HCT116 (cell line): ENCODE measurements around the gene PFKFB3. TPM values are rescaled to one million over a fixed set of nuclear protein-coding genes. Genes with fewer than 3 reads are reported as not detected.

ENCODE experiments used
- ATAC-seq: fragments of 200-7000 bp; cut with Tn5 transposase; 2 replicates; pipeline ENCODE4 v1.9.1; 2020; ENCODE audit warnings: mild to moderate bottlenecking, moderate library complexity
- BruUV-seq: library from RNA; stranded (reverse); fragments of 400-500 nt; replicated peaks from 2 replicates; lab custom pipeline; 2021; lab: Mats Ljungman, UMichigan
- CTCF ChIA-PET: fragments of 300-600 bp; sonication (Branson Sonifier 250); formaldehyde crosslinking; loops from one replicate; lab custom pipeline; 2021; ENCODE audit warnings: antibody characterized with exemption; lab: Charles Lee
- POLR2A ChIA-PET: fragments of 300-600, 350-600 bp; sonication (Branson Sonifier 250); formaldehyde crosslinking; loops from one replicate; lab custom pipeline; 2021; ENCODE audit warnings: antibody characterized with exemption; lab: Charles Lee
- RAD21 ChIA-PET, 2 experiments: fragments of 300-600 bp; sonication (Branson Sonifier 250); formaldehyde crosslinking; loops; one replicate each; lab custom pipeline; 2023; ENCODE audit warnings: low total read pairs in 2 of 2; ENCODE audit not compliant: uncharacterized antibody in 2 of 2, unreplicated experiment in 2 of 2, low non-redundant PET in 1 of 2; lab: Charles Lee
- DNase-seq: peaks from one replicate; pipeline ENCODE4 v3.0.0-alpha.2; 2010; ENCODE audit warnings: low read depth, low spot score
- H2AFZ ChIP-seq: fragments of 200-600 bp; shearing (Covaris generic), sonication (generic); 2 replicates; pipeline ENCODE4 v1.6.1; 2017; ENCODE audit warnings: low read depth, mixed run types, mixed read lengths, antibody characterized with exemption, low read length; ENCODE audit not compliant: poor library complexity, severe bottlenecking
- H3K27ac ChIP-seq: 2 replicates; pipeline ENCODE4 v1.5.1; 2012; ENCODE audit warnings: low read depth, low read length
- H3K27me3 ChIP-seq: fragments of 200-600 bp; sonication (generic); 2 replicates; pipeline ENCODE4 v1.6.1; 2016; ENCODE audit warnings: mixed run types, low read length, mixed read lengths; ENCODE audit not compliant: insufficient read depth
- H3K36me3 ChIP-seq, 2 experiments: fragments of 200-500 bp in 1 of 2; fragments of 200-600 bp in 1 of 2; sonication (Bioruptor generic) in 1 of 2; sonication (generic) in 1 of 2; 2 replicates each; pipeline versions ENCODE4 v1.5.1 to v1.6.1; 2014 to 2016; ENCODE audit warnings: low read length in 2 of 2, inconsistent platforms in 1 of 2, mixed read lengths in 1 of 2, mixed run types in 1 of 2; ENCODE audit not compliant: insufficient read depth in 2 of 2, control insufficient read depth in 1 of 2
- H3K4me1 ChIP-seq, 2 experiments: fragments of 200-600 bp in 1 of 2; sonication (generic) in 1 of 2; 2 replicates each; pipeline versions ENCODE4 v1.5.1 to v1.6.1; 2012 to 2017; ENCODE audit warnings: low read length in 2 of 2, inconsistent platforms in 1 of 2, mild to moderate bottlenecking in 1 of 2, mixed read lengths in 1 of 2, mixed run types in 1 of 2, moderate library complexity in 1 of 2; ENCODE audit not compliant: insufficient read depth in 2 of 2, control insufficient read depth in 1 of 2
- H3K4me2 ChIP-seq: fragments of 200-600 bp; sonication (generic); 2 replicates; pipeline ENCODE4 v1.6.1; 2017; ENCODE audit warnings: mixed run types, low read length, mixed read lengths
- H3K4me3 ChIP-seq, 2 experiments: fragments of 200-600 bp in 1 of 2; sonication (generic) in 1 of 2; replicated peaks in 1 of 2; 2 replicates each; pipeline ENCODE4 v1.5.1; 2011 to 2016; ENCODE audit warnings: low read length in 2 of 2, control low read depth in 1 of 2, low read depth in 1 of 2, mild to moderate bottlenecking in 1 of 2, mixed read lengths in 1 of 2, mixed run types in 1 of 2
- H3K79me2 ChIP-seq: fragments of 200-600 bp; sonication (generic); 2 replicates; pipeline ENCODE4 v1.6.1; 2017; ENCODE audit warnings: mild to moderate bottlenecking, mixed run types, low read length, moderate library complexity, mixed read lengths; ENCODE audit not compliant: insufficient read depth
- H3K9ac ChIP-seq: fragments of 200-600 bp; sonication (generic); 2 replicates; pipeline ENCODE4 v1.6.1; 2016; ENCODE audit warnings: low read length, mixed read lengths
- H3K9me2 ChIP-seq: fragments of 200-600 bp; sonication (generic), shearing (Covaris generic); 2 replicates; pipeline ENCODE4 v1.6.1; 2017; ENCODE audit warnings: mixed run types, mild to moderate bottlenecking, moderate library complexity; ENCODE audit not compliant: insufficient read depth
- H3K9me3 ChIP-seq, 2 experiments: fragments of 200-500 bp in 1 of 2; fragments of 200-600 bp in 1 of 2; sonication (Bioruptor generic) in 1 of 2; sonication (generic) in 1 of 2; 2 replicates each; pipeline ENCODE4 v1.6.1; 2014 to 2017; ENCODE audit warnings: low read length in 2 of 2, mixed read lengths in 2 of 2, inconsistent platforms in 1 of 2, low read depth in 1 of 2, mild to moderate bottlenecking in 1 of 2, mixed run types in 1 of 2, moderate library complexity in 1 of 2; ENCODE audit not compliant: control insufficient read depth in 1 of 2, insufficient read depth in 1 of 2
- H4K20me1 ChIP-seq: fragments of 200-600 bp; sonication (generic), shearing (Covaris generic); 2 replicates; pipeline ENCODE4 v1.6.1; 2017; ENCODE audit warnings: mixed run types, mild to moderate bottlenecking, moderate library complexity; ENCODE audit not compliant: insufficient read depth
- CBX3 ChIP-seq: IDR thresholded peaks from 2 replicates; pipeline ENCODE4 v1.6.1; 2012; ENCODE audit warnings: low read depth
- CEBPB ChIP-seq: IDR thresholded peaks from 2 replicates; pipeline ENCODE4 v1.6.1; 2012; ENCODE audit warnings: low read depth
- EZH2 ChIP-seq: fragments of 200-600 bp; sonication (generic); IDR thresholded peaks from 2 replicates; pipeline ENCODE4 v1.6.1; 2017; ENCODE audit warnings: antibody characterized with exemption, mixed run types
- EZH2phosphoT487 ChIP-seq: fragments of 200-600 bp; IDR thresholded peaks from 2 replicates; pipeline ENCODE4 v1.6.1; 2018; ENCODE audit warnings: antibody characterized with exemption, borderline replicate concordance
- FOSL1 ChIP-seq: IDR thresholded peaks from 2 replicates; pipeline ENCODE4 v1.6.1; 2012; ENCODE audit warnings: low read depth
- JUND ChIP-seq: IDR thresholded peaks from 2 replicates; pipeline ENCODE4 v1.6.1; 2012
- POLR2AphosphoS5 ChIP-seq: IDR thresholded peaks from 2 replicates; pipeline ENCODE4 v1.6.1; 2011; ENCODE audit warnings: mild to moderate bottlenecking, low read depth, low read length, moderate library complexity
- SP1 ChIP-seq: IDR thresholded peaks from 2 replicates; pipeline ENCODE4 v1.6.1; 2012; ENCODE audit warnings: low read depth
- SRF ChIP-seq: IDR thresholded peaks from 2 replicates; pipeline ENCODE4 v1.6.1; 2012; ENCODE audit warnings: low read depth
- TCF7L2 ChIP-seq: IDR thresholded peaks from 2 replicates; pipeline ENCODE4 v1.7.0; 2011; ENCODE audit warnings: borderline replicate concordance, inconsistent platforms; ENCODE audit not compliant: insufficient read depth, insufficient read length; ENCODE audit errors: extremely low read depth
- ZFX ChIP-seq: fragments of 450-650 bp; IDR thresholded peaks from 2 replicates; pipeline ENCODE4 v1.6.1; 2017
- ZNF274 ChIP-seq: fragments of 200-500 bp; sonication (Bioruptor generic); IDR thresholded peaks from 2 replicates; pipeline ENCODE4 v1.6.1; 2014; ENCODE audit warnings: mild to moderate bottlenecking, low read depth, low read length, inconsistent platforms
- intact Hi-C: fragments of 100-400 bp; cut with micrococcal nuclease; formaldehyde crosslinking; loops from 2 replicates; pipeline ENCODE4 v1.10.0; 2022
- total RNA-seq: library from RNA; stranded (reverse); gene quantifications from one replicate; pipeline ENCODE4 v1.2.1, GENCODE V29; 2021; ENCODE audit not compliant: unreplicated experiment
- TF ChIP-seq, protein P1 (sequence below): IDR thresholded peaks from 2 replicates; pipeline ENCODE4 v1.6.1; 2012; ENCODE audit warnings: low read depth
- TF ChIP-seq, protein P2 (sequence below): IDR thresholded peaks from 2 replicates; pipeline ENCODE4 v1.6.1; 2011; ENCODE audit warnings: mild to moderate bottlenecking, low read length, moderate library complexity; ENCODE audit not compliant: insufficient replicate concordance; ENCODE audit errors: extremely low read depth
- TF ChIP-seq, protein P3 (sequence below): IDR thresholded peaks from 2 replicates; pipeline ENCODE4 v1.6.1; 2012

The PFKFB3 gene
- total RNA-seq, 1 experiment from 2014 or later: 50.8 TPM

GRCh38 chr10:6269432-6269831 is 66.7 kb downstream of the PFKFB3 start (continued):
- TF ChIP-seq, protein P1, sequence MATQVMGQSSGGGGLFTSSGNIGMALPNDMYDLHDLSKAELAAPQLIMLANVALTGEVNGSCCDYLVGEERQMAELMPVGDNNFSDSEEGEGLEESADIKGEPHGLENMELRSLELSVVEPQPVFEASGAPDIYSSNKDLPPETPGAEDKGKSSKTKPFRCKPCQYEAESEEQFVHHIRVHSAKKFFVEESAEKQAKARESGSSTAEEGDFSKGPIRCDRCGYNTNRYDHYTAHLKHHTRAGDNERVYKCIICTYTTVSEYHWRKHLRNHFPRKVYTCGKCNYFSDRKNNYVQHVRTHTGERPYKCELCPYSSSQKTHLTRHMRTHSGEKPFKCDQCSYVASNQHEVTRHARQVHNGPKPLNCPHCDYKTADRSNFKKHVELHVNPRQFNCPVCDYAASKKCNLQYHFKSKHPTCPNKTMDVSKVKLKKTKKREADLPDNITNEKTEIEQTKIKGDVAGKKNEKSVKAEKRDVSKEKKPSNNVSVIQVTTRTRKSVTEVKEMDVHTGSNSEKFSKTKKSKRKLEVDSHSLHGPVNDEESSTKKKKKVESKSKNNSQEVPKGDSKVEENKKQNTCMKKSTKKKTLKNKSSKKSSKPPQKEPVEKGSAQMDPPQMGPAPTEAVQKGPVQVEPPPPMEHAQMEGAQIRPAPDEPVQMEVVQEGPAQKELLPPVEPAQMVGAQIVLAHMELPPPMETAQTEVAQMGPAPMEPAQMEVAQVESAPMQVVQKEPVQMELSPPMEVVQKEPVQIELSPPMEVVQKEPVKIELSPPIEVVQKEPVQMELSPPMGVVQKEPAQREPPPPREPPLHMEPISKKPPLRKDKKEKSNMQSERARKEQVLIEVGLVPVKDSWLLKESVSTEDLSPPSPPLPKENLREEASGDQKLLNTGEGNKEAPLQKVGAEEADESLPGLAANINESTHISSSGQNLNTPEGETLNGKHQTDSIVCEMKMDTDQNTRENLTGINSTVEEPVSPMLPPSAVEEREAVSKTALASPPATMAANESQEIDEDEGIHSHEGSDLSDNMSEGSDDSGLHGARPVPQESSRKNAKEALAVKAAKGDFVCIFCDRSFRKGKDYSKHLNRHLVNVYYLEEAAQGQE: no peak
- TF ChIP-seq CBX3: no peak

DNA sequence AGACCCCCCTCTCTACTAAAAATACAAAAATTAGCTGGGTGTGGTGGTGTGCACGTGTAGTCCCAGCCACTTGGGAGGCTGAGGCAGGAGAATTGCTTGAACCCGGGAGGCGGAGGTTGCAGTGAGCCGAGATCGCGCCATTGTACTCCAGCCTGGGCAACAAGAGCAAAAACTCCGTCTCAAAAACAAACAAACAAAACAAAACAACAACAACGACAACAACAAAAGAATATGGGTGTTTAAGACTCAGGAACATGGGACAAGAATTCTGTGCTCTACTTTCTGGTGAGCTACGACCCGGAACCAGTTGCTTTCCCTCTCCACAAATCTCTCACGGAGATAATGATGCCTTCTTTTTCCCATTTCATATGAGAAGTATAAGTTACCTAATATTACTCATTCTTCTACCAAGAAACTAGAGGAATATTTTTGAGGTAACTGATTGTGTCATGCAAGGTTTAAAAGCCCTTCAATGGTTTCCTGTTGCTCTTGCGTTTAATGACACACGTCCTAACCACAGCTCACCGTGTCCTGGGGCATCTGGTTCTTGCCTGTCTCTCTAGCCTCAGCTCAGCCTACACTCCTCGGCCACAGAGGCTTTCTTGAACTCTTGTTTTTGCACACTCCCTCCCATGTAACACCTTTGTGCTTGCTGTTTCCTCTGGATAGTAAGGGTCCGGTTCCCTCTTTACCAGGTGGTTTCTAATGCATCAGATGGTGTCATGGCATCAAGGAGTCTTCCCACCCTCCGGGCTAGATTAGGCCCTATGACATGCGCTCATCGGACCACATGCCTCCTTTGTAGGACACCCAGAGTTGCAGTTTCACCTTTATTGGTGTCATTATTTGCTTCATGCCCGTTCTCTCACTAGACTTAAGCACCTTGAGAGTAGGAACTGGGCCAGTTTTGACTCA is 67.5 kb downstream of the PFKFB3 start:
- ChIA-PET POLR2A (no interaction called here), RAD21 (no interaction called here), CTCF (no interaction called here)
- no peaks in the 10 kb centered on the region for H3K9me2 ChIP-seq
- no peak overlapping the region for H3K4me3 ChIP-seq
- no peaks in the 10 kb centered on the region for H3K36me3 ChIP-seq
- H3K4me2 ChIP-seq: no peak overlapping the region
- no peak overlapping the region for H3K27ac ChIP-seq
- H3K27me3 ChIP-seq: no peaks in the 10 kb centered on the region
- no peak for DNase-seq
- no peak for ATAC-seq
- H4K20me1 ChIP-seq: no peaks in the 10 kb centered on the region
- H2AFZ ChIP-seq: no peak overlapping the region
- H3K79me2 ChIP-seq: no peaks in the 10 kb centered on the region
- no peaks in the 10 kb centered on the region for H3K9me3 ChIP-seq
- no TSS peak for BruUV-seq
- peaks cover 3 to 9% of the 10 kb centered on the region in 2 experiments; a peak in 3 of 4 replicates for H3K4me1 ChIP-seq
- intact Hi-C loops: no loop called here
- no peak overlapping the region for H3K9ac ChIP-seq
- TF ChIP-seq, protein P2, sequence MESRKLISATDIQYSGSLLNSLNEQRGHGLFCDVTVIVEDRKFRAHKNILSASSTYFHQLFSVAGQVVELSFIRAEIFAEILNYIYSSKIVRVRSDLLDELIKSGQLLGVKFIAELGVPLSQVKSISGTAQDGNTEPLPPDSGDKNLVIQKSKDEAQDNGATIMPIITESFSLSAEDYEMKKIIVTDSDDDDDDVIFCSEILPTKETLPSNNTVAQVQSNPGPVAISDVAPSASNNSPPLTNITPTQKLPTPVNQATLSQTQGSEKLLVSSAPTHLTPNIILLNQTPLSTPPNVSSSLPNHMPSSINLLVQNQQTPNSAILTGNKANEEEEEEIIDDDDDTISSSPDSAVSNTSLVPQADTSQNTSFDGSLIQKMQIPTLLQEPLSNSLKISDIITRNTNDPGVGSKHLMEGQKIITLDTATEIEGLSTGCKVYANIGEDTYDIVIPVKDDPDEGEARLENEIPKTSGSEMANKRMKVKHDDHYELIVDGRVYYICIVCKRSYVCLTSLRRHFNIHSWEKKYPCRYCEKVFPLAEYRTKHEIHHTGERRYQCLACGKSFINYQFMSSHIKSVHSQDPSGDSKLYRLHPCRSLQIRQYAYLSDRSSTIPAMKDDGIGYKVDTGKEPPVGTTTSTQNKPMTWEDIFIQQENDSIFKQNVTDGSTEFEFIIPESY: no peak
- TF ChIP-seq POLR2AphosphoS5: no peak
- no peak for TF ChIP-seq SP1
- TF ChIP-seq CEBPB: no peak
- TF ChIP-seq SRF: no peak
- no peak for TF ChIP-seq JUND
- no peak for TF ChIP-seq EZH2phosphoT487
- no peak for TF ChIP-seq ZFX
- no peak for TF ChIP-seq TCF7L2
- TF ChIP-seq, protein P1: no peak
- no peak for TF ChIP-seq CBX3
- TF ChIP-seq, protein P3, sequence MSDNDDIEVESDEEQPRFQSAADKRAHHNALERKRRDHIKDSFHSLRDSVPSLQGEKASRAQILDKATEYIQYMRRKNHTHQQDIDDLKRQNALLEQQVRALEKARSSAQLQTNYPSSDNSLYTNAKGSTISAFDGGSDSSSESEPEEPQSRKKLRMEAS: no peak
- TF ChIP-seq FOSL1: no peak
- TF ChIP-seq EZH2: no peak
- TF ChIP-seq ZNF274: no peak
